AG09319 (cell line): ENCODE results near the gene PPP1R3F.

ENCODE experiments used
- DNase-seq: peaks from one replicate; pipeline ENCODE4 v3.0.0-alpha.2; 2010; ENCODE audit warnings: low read depth; ENCODE audit errors: extremely low read depth
- TF ChIP-seq, protein P1 (sequence below): IDR thresholded peaks from 2 replicates; pipeline ENCODE4 v1.5.1; 2011; ENCODE audit warnings: low read depth, mild to moderate bottlenecking, inconsistent platforms, low read length, moderate library complexity

Gene PPP1R3F

DNA sequence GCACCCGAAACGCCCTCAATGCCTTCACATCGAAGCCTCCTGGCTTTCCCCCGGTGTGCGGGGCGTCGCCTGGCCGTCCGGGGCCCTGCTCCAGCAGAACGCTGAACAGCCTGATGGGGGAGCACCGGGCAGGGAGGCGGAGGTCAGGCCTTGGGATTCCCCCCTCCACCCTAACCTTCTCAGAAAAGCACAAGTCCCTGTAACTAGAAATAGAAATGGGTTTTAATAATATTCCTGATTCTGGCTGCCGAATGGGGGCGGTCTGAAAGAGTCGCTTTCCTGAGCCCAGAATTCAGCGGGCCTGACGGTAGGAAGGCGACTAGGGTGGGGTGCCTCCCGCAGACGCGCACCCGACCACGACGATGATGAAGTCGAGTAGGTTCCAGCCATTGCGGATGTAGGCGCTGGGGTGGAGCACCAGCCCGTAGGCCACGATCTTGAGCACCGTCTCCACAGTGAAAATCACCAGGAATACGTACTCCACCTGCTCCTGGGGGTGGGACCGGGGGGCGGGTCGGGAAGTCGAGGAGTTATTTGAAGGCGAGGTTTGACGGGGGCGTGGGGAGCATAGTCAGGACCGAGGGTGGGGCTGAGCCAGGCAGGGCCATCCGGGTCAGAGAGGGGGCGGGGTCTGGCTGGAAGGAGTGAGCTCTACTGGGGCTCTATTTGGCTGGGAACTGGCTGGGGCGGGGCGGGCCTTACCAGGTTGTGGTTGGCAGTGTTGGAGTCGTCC, 38.9 kb upstream of the PPP1R3F start:
- DNase-seq: no peak
- TF ChIP-seq, protein P1, sequence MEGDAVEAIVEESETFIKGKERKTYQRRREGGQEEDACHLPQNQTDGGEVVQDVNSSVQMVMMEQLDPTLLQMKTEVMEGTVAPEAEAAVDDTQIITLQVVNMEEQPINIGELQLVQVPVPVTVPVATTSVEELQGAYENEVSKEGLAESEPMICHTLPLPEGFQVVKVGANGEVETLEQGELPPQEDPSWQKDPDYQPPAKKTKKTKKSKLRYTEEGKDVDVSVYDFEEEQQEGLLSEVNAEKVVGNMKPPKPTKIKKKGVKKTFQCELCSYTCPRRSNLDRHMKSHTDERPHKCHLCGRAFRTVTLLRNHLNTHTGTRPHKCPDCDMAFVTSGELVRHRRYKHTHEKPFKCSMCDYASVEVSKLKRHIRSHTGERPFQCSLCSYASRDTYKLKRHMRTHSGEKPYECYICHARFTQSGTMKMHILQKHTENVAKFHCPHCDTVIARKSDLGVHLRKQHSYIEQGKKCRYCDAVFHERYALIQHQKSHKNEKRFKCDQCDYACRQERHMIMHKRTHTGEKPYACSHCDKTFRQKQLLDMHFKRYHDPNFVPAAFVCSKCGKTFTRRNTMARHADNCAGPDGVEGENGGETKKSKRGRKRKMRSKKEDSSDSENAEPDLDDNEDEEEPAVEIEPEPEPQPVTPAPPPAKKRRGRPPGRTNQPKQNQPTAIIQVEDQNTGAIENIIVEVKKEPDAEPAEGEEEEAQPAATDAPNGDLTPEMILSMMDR: no peak; the same call in 1 of the 2 replicates

DNA sequence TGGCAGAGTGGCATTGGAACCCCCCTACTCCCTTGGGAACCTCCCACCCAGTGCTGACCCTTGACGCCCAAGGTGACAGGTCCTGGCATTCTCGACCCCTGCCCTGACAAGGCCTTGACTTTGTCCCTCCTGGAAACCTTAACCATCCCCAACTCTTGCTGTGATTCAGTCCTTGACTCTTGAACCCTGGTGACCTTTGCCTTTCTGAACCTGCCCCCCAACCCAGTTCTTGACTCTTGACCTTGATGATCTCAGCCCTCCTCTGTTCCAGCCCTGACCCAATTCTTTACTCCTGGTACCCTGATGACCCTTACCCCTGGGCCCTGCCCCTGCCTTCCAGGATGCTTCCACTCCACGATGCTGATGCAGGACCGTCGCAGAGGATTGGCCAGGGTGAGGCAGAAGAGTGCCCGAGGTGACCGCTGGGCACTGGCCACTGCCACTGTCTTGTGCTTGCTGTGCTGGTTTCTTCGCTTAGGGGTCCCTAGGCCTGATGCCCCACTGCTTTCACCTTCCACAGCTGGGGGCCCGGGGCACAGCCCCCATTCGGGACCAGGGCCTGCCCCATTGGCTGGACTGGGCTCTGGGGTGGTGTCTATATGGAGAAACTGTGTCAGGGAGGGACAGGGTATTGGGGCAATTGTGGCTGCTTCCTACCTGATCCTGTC, 38.1 kb upstream of the PPP1R3F start:
- no peak for DNase-seq
- TF ChIP-seq, protein P1: no peak

DNA sequence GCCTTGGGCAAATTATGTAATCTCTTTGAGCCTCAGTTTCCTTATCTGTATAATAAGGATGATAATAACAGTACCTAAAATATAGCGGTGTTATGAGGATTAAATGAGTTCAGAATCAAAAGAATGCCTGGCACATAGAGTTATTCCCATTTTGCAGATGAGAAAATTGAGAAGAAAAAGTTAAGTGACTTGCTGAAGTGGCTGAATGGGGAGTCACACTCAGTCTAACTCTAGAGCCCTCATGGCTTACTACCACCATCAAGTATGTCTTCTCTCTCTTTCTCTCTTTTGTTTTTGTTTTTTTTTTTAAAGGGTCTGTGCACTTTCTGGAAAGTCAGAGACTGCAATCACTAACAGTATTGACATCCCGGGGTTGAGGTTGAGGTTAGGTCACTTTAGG, 37.1 kb upstream of the PPP1R3F start:
- no peak for DNase-seq
- TF ChIP-seq, protein P1: no peak

DNA sequence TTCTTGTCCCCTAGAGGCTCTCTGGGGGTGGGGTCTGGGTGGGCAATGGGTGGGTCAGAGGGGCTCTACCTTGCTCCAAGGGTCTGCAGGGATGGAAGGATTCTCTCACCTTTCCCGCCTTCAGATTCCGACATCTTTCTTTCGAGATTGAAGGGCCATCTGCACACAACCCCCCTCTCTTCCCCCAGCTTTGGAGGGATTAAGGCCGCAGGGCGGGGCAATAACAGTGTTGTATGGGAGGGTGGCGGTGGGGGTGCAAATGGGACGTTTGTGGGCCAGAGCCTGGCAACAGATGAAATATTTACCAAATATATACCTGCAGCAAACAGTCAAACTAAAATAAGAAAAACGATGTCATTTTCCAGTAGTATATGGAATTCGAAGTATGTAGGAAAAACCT, 36.4 kb upstream of the PPP1R3F start, which contains the start of gene CACNA1F:
TSS of gene CACNA1F (minus strand) at position 165 of the 400 bp plus-strand sequence. CDS start at position 134, 31 bp downstream.
- TF ChIP-seq, protein P1: no peak
- no peak for DNase-seq

DNA sequence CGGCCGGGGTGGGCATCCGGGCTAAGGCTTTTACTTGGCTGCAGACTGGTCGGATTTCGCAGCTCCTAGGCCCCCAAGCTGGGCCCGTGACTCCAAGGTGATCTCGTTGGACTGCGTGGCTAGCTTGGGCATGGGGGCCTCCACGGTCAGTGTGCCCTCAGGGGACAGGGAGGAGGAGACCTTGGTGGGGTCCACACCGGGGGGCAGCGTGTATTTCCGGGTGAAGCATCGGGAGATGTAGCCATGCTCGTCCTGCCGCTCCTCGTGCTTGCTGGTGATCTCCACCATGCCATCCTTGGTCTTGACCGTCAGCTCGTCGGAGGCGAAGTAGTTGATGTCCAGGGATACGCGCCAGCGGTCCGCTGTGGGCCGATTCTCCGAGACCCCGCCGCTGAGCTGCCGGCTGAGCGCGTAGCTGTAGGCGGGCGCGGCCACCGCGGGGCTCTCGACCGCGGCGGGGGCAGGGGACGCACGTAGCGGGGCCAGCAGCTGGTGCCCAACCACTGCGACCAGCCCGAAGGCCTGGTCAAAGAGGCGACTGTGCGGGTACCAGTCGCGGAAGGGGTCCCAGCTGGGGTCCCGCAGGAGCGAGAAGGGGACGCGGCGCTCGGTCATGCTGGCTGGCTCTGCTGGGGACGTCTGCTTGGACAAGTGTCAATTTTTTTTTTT, 35.6 kb upstream of the PPP1R3F start:
- TF ChIP-seq, protein P1: no peak

DNA sequence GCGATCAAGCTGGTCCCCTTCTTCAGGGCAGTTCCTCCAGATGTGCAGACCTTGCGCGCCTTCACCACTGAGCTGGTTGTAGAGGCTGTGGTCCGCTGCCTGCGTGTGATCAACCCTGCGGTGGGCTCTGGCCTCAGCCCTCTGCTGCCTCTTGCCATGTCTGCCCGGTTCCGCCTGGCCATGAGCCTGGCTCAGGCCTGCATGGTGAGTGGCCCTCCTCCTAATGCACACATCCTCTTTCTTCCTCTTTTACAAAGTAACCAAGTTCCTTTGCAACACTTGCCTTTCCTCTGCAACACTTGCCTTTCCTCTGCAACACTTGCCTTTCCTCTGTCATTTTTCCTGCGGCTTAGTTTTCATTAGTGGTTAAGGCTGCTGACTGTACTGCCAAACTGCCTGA, 32.5 kb upstream of the PPP1R3F start:
- no peak for DNase-seq
- TF ChIP-seq, protein P1: no peak

More for the DNA sequence above, 35.6 kb upstream of the PPP1R3F start:
- DNase-seq: no peak

DNA sequence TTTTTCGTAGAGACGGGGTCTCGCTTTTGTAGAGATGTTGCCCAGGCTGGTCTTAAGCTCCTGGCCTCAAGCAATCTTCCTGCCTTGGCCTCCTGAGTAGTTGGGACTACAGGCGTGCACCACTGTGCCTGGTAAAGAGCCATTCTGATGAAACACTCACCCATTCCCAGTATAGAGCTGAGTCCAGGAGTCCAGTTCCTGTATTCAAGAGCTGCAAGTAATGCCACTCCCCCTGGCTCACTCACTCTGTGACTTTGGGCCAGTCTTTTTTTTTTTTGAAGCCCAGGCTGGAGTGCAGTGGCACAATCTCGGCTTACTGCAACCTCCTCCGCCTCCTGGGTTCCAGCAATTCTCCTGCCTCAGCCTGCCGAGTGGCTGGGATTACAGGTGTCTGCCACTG, 30.9 kb upstream of the PPP1R3F start:
- no peak for DNase-seq
- TF ChIP-seq, protein P1: no peak
